ENCODE measurements around the gene IGSF9B. TPM values are rescaled to one million over a fixed set of nuclear protein-coding genes. Genes with fewer than 3 reads are reported as not detected.

Gene IGSF9B
- total and polyA plus RNA-seq, 4 donors: 0.72 to 19.5 (median 4.0) TPM

GRCh38 chr11:133867456-133867855 lies 89.3 kb downstream of the IGSF9B start:
- H3K9ac ChIP-seq (ENCODE audit: insufficient read depth in 1 of 2, low read length in 2 of 2): no peak overlapping the region
- H3K4me1 ChIP-seq (ENCODE audit: control insufficient read depth in 5 of 5, insufficient read depth in 5 of 5, low read length in 5 of 5): no peaks in the 10 kb centered on the region
- ATAC-seq (ENCODE audit: insufficient read depth, low FRiP score) (no peak), DNase-seq (no peak)
- TF ChIP-seq, protein P1, sequence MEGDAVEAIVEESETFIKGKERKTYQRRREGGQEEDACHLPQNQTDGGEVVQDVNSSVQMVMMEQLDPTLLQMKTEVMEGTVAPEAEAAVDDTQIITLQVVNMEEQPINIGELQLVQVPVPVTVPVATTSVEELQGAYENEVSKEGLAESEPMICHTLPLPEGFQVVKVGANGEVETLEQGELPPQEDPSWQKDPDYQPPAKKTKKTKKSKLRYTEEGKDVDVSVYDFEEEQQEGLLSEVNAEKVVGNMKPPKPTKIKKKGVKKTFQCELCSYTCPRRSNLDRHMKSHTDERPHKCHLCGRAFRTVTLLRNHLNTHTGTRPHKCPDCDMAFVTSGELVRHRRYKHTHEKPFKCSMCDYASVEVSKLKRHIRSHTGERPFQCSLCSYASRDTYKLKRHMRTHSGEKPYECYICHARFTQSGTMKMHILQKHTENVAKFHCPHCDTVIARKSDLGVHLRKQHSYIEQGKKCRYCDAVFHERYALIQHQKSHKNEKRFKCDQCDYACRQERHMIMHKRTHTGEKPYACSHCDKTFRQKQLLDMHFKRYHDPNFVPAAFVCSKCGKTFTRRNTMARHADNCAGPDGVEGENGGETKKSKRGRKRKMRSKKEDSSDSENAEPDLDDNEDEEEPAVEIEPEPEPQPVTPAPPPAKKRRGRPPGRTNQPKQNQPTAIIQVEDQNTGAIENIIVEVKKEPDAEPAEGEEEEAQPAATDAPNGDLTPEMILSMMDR (IDR thresholded peaks at IDR 0.05; ENCODE audit: control extremely low read depth, extremely low read depth): no peak
- no peak overlapping the region for H3K4me3 ChIP-seq
- peaks cover 0 to 10% (median 0%) of the 10 kb centered on the region in 4 donors for H3K9me3 ChIP-seq (ENCODE audit: control insufficient read depth in 4 of 4, insufficient read depth in 3 of 4, low read length in 3 of 4)
- H3K27me3 ChIP-seq (ENCODE audit: control insufficient read depth in 3 of 3, insufficient read depth in 3 of 3, low read length in 2 of 3): no peaks in the 10 kb centered on the region
- no peak overlapping the region for H3K27ac ChIP-seq (ENCODE audit: low read depth in 1 of 2, low read length in 1 of 2)
- H3K36me3 ChIP-seq (ENCODE audit: control insufficient read depth in 4 of 4, insufficient read depth in 4 of 4, low read length in 4 of 4): no peaks in the 10 kb centered on the region

DNA sequence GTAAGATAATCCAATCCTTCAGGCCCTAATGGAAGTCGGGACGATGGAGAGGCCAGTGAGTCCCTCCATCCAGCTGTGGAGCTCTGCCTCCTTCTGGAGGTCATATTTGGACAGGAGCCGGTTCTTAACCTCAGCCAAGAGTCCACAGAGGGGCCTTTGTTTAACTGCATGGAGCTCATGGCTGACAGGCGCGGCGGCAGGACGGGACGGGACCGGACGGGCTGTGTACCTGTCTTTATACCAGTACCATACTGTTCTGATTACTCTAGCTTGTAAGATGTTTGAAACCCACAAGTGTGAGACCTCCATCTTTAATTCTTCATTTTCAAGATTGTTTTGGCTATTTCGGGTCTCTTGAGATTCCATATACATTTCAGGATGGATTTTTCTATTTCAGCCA lies 91.3 kb downstream of the IGSF9B start:
- H3K4me3 ChIP-seq: no peak overlapping the region
- no peak for DNase-seq
- ATAC-seq (ENCODE audit: insufficient read depth, low FRiP score): no peak

GRCh38 chr11:133864756-133865155 lies 92.0 kb downstream of the IGSF9B start:
- Histone ChIP-seq H3K9me3 (ENCODE audit: control insufficient read depth in 4 of 4, insufficient read depth in 3 of 4, low read length in 3 of 4) (peaks cover 0 to 10% (median 0%) of the 10 kb centered on the region in 4 donors), H3K4me1 (ENCODE audit: control insufficient read depth in 5 of 5, insufficient read depth in 5 of 5, low read length in 5 of 5) (no peaks in the 10 kb centered on the region), H3K27ac (ENCODE audit: low read depth in 1 of 2, low read length in 1 of 2) (no peak overlapping the region), H3K4me3 (no peak overlapping the region), H3K9ac (ENCODE audit: insufficient read depth in 1 of 2, low read length in 2 of 2) (no peak overlapping the region), H3K36me3 (ENCODE audit: control insufficient read depth in 4 of 4, insufficient read depth in 4 of 4, low read length in 4 of 4) (no peaks in the 10 kb centered on the region), H3K27me3 (ENCODE audit: control insufficient read depth in 3 of 3, insufficient read depth in 3 of 3, low read length in 2 of 3) (peaks cover 0 to 2% (median 0%) of the 10 kb centered on the region in 3 donors)
- no peak for DNase-seq
- TF ChIP-seq, protein P1 (IDR thresholded peaks at IDR 0.05; ENCODE audit: control extremely low read depth, extremely low read depth): no peak
- ATAC-seq (ENCODE audit: insufficient read depth, low FRiP score): no peak
- 95 to 97% methylated on average over 26 of the region's 26 CpGs for WGBS, 2 donors

More for the DNA sequence above, 91.3 kb downstream of the IGSF9B start:
- Histone ChIP-seq H3K27ac (ENCODE audit: low read depth in 1 of 2, low read length in 1 of 2) (no peak overlapping the region), H3K36me3 (ENCODE audit: control insufficient read depth in 4 of 4, insufficient read depth in 4 of 4, low read length in 4 of 4) (no peaks in the 10 kb centered on the region), H3K9ac (ENCODE audit: insufficient read depth in 1 of 2, low read length in 2 of 2) (no peak overlapping the region), H3K9me3 (ENCODE audit: control insufficient read depth in 4 of 4, insufficient read depth in 3 of 4, low read length in 3 of 4) (peaks cover 0 to 10% (median 0%) of the 10 kb centered on the region in 4 donors), H3K27me3 (ENCODE audit: control insufficient read depth in 3 of 3, insufficient read depth in 3 of 3, low read length in 2 of 3) (peaks cover 0 to 2% (median 0%) of the 10 kb centered on the region in 3 donors), H3K4me1 (ENCODE audit: control insufficient read depth in 5 of 5, insufficient read depth in 5 of 5, low read length in 5 of 5) (no peaks in the 10 kb centered on the region)
- 94 to 96% methylated on average over 11 of the region's 11 CpGs for WGBS, 2 donors
- TF ChIP-seq, protein P1 (IDR thresholded peaks at IDR 0.05; ENCODE audit: control extremely low read depth, extremely low read depth): no peak

GRCh38 chr11:133860151-133860550 lies 96.6 kb downstream of the IGSF9B start:
- Histone ChIP-seq H3K9me3 (ENCODE audit: control insufficient read depth in 4 of 4, insufficient read depth in 3 of 4, low read length in 3 of 4) (peaks cover 0 to 7% (median 0%) of the 10 kb centered on the region in 4 donors), H3K36me3 (ENCODE audit: control insufficient read depth in 4 of 4, insufficient read depth in 4 of 4, low read length in 4 of 4) (no peaks in the 10 kb centered on the region), H3K27ac (ENCODE audit: low read depth in 1 of 2, low read length in 1 of 2) (no peak overlapping the region), H3K4me3 (no peak overlapping the region), H3K9ac (ENCODE audit: insufficient read depth in 1 of 2, low read length in 2 of 2) (no peak overlapping the region), H3K4me1 (ENCODE audit: control insufficient read depth in 5 of 5, insufficient read depth in 5 of 5, low read length in 5 of 5) (no peaks in the 10 kb centered on the region), H3K27me3 (ENCODE audit: control insufficient read depth in 3 of 3, insufficient read depth in 3 of 3, low read length in 2 of 3) (peaks cover 0 to 2% (median 0%) of the 10 kb centered on the region in 3 donors)
- TF ChIP-seq, protein P1 (IDR thresholded peaks at IDR 0.05; ENCODE audit: control extremely low read depth, extremely low read depth): no peak
- WGBS, 2 donors: 80 to 85% methylated on average over 6 of the region's 6 CpGs
- DNase-seq: no peak
- ATAC-seq (ENCODE audit: insufficient read depth, low FRiP score): no peak
